ENCODE measurements around the gene NLN.

DNA sequence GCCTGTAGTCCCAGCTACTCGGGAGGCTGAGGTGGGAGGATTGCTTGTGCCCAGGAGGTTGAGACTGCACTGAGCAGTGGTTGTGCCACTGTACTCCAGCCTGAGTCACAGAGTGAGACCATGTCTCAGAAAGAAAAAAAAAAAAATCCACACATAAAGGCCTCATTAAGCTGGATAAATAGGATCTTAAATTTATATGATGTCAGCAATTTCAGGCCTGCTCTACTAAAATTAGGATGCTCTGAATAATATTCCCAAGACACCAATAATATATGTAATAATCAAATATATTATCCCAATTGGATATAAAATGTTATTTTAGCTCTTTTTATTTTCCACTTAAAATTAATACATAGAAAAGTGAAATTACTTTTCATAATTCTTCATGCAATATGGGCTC lies 43.6 kb downstream of the NLN start:
- TF ChIP-seq, protein P1, sequence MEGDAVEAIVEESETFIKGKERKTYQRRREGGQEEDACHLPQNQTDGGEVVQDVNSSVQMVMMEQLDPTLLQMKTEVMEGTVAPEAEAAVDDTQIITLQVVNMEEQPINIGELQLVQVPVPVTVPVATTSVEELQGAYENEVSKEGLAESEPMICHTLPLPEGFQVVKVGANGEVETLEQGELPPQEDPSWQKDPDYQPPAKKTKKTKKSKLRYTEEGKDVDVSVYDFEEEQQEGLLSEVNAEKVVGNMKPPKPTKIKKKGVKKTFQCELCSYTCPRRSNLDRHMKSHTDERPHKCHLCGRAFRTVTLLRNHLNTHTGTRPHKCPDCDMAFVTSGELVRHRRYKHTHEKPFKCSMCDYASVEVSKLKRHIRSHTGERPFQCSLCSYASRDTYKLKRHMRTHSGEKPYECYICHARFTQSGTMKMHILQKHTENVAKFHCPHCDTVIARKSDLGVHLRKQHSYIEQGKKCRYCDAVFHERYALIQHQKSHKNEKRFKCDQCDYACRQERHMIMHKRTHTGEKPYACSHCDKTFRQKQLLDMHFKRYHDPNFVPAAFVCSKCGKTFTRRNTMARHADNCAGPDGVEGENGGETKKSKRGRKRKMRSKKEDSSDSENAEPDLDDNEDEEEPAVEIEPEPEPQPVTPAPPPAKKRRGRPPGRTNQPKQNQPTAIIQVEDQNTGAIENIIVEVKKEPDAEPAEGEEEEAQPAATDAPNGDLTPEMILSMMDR (IDR thresholded peaks at IDR 0.05; ENCODE audit: borderline replicate concordance, extremely low read depth, low read length, poor library complexity, severe bottlenecking): no peak
- no peak for TF ChIP-seq EZH2 (IDR thresholded peaks at IDR 0.05; ENCODE audit: borderline replicate concordance, low read depth, low read length, severe bottlenecking)

Measured in DND-41 (cell line).